Astrocyte of the spinal cord (primary cell): Measurements from ENCODE around the gene IL17RD.

Source experiments
- DNase-seq: peaks from one replicate; pipeline ENCODE4 v3.0.0; 2011; ENCODE audit warnings: low read depth, low spot score
- H3K4me3 ChIP-seq: 2 replicates; pipeline ENCODE4 v1.5.1; 2011; ENCODE audit warnings: low read depth, mild to moderate bottlenecking, low read length, moderate library complexity
- in situ Hi-C: cut with HindIII; loops from 2 replicates; pipeline ENCODE4 v1.10.0; 2017; ENCODE audit warnings: low sequenced_read_pairs
- TF ChIP-seq, protein P1 (sequence below): IDR thresholded peaks from 2 replicates; pipeline ENCODE4 v1.5.1; 2012; ENCODE audit warnings: low read depth, mild to moderate bottlenecking, low read length, inconsistent platforms

The IL17RD gene

GRCh38 chr3:57168151-57168550, 3.0 kb upstream of the IL17RD start:
- in situ Hi-C loops = no loop called here
- DNase-seq = no peak
- TF ChIP-seq, protein P1, sequence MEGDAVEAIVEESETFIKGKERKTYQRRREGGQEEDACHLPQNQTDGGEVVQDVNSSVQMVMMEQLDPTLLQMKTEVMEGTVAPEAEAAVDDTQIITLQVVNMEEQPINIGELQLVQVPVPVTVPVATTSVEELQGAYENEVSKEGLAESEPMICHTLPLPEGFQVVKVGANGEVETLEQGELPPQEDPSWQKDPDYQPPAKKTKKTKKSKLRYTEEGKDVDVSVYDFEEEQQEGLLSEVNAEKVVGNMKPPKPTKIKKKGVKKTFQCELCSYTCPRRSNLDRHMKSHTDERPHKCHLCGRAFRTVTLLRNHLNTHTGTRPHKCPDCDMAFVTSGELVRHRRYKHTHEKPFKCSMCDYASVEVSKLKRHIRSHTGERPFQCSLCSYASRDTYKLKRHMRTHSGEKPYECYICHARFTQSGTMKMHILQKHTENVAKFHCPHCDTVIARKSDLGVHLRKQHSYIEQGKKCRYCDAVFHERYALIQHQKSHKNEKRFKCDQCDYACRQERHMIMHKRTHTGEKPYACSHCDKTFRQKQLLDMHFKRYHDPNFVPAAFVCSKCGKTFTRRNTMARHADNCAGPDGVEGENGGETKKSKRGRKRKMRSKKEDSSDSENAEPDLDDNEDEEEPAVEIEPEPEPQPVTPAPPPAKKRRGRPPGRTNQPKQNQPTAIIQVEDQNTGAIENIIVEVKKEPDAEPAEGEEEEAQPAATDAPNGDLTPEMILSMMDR = no peak
- no peak overlapping the region for H3K4me3 ChIP-seq

DNA sequence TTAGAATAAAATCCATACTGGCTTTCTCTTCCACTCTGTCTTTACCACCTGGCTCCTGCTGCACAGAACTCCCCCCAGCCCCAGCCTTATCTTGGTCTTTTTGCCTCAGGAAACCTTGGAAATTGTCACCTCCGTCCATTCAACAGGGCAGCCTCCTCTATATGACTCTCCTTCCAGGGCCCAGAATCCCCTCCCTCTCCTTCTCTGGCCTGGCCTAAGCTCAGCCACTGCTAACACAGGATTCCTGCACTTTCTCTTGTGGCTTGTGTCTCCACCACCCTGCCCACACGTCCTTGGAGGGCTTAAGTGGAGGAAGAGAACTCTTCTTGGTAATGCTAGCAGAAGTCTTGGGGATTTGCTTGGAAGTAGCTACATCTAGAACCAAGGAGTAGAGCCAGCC, 1.5 kb upstream of the IL17RD start:
- H3K4me3 ChIP-seq = no peak overlapping the region
- no peak for DNase-seq
- in situ Hi-C loops = no loop called here
- TF ChIP-seq, protein P1 = no peak

DNA sequence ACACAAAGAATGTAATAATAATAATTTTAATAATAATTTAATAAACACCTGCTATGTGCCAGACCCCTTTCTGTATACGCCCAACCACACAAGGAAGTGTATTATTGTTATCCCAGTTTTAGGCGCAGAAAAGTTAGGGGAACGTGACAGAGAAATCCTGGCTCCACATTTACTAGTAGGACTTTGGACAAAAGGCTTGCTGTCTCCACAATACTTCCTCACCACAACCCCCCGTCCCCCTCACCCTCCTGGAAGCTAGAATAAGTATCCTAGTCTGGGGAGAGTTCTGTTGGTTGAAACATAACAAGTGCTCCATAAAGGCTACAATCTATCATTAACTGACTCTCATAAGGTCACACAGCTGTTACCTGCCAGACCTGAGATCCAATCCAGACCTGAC, 488 bp upstream of the IL17RD start:
- H3K4me3 ChIP-seq = no peak overlapping the region
- in situ Hi-C loops = no loop called here
- TF ChIP-seq, protein P1 = no peak
- no peak for DNase-seq

GRCh38 chr3:57164217-57164656, 916 bp downstream of the IL17RD start:
- H3K4me3 ChIP-seq = peak overlapping the region; percentile 60
- DNase-seq = peak; percentile 23
- TF ChIP-seq, protein P1 = no peak
- in situ Hi-C loops = no loop called here

- H3K4me3 ChIP-seq = peak overlapping the region; percentile 60
- TF ChIP-seq, protein P1 = no peak
- in situ Hi-C loops = no loop called here
- DNase-seq = no peak
These were observed 1.4 kb downstream of the IL17RD start for GRCh38 chr3:57163751-57164150.

GRCh38 chr3:57161915-57162314, 3.2 kb downstream of the IL17RD start:
- TF ChIP-seq, protein P1 = no peak
- no peak overlapping the region for H3K4me3 ChIP-seq
- no peak for DNase-seq
- in situ Hi-C loops = no loop called here

DNA sequence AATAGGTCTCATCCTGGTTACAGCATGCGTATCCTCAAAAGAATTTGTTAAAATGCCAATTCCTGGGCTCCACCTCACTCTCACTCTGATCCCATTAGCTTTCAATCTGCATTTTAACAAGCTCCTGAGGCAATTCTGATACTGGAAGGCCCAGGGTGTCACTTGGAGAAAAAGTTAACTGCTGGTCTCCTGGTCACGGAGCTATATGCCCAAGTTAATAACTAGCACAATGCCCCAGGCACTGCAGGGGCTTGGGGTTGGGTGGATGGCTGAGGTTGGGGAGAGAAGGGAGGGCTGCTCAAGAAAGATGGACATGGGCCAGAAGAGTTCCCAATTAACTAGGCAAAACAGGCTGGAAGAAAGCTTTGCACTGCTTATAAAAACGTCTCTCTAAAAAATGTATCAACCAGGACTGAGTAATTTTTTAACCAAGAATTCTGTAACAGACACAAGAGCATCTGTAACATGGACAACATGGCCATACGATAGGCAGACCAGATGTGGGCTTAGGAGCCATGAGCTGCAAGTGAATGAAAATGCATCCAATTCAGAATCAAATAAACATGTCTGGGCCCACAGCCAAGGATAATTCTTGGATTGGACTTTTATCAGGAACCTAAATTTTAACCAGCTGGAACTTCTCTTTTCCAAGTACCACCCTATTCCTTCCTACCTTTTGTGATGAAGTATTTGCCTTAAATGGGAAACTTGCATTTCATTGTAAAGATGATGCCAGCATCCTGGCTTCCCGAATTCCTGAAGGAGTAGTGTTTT, 4.2 kb downstream of the IL17RD start:
- H3K4me3 ChIP-seq = no peak overlapping the region
- TF ChIP-seq, protein P1 = no peak
- in situ Hi-C loops = no loop called here
- DNase-seq = no peak
